Measurements from ENCODE around the gene ZNF234. TPM values are rescaled to one million over a fixed set of nuclear protein-coding genes. Genes with fewer than 3 reads are reported as not detected.

Gene ZNF234
- total RNA-seq, 1 experiment from 2014 or later = 7.5 TPM

- Mint-ChIP-seq H3K27ac (peak overlapping the region; percentile 96), H3K27me3 (ENCODE audit: low read depth) (peaks cover 6% of the 10 kb centered on the region; the same call in 1 of the 2 replicates), H3K4me1 (peaks cover 9% of the 10 kb centered on the region), H3K9me3 (peaks cover 47% of the 10 kb centered on the region), H3K4me3 (peak overlapping the region; percentile 98), H3K36me3 (peaks cover 51% of the 10 kb centered on the region)
- DNase-seq (ENCODE audit: low spot score) = peak; percentile 57
- TF ChIP-seq JAZF1 (CRISPR knock-in tag; IDR thresholded peaks at IDR 0.05) (no peak), MAX (CRISPR knock-in tag; IDR thresholded peaks at IDR 0.05) (peak; percentile 74; the same call in 1 of the 2 replicates), ZNF512 (CRISPR knock-in tag; IDR thresholded peaks at IDR 0.05; ENCODE audit: borderline replicate concordance) (no peak)
- TF ChIP-seq, protein P1, sequence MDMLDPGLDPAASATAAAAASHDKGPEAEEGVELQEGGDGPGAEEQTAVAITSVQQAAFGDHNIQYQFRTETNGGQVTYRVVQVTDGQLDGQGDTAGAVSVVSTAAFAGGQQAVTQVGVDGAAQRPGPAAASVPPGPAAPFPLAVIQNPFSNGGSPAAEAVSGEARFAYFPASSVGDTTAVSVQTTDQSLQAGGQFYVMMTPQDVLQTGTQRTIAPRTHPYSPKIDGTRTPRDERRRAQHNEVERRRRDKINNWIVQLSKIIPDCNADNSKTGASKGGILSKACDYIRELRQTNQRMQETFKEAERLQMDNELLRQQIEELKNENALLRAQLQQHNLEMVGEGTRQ (CRISPR knock-in tag; IDR thresholded peaks at IDR 0.05) = peak; percentile 20; the same call in 1 of the 2 replicates
- TF ChIP-seq, protein P2, sequence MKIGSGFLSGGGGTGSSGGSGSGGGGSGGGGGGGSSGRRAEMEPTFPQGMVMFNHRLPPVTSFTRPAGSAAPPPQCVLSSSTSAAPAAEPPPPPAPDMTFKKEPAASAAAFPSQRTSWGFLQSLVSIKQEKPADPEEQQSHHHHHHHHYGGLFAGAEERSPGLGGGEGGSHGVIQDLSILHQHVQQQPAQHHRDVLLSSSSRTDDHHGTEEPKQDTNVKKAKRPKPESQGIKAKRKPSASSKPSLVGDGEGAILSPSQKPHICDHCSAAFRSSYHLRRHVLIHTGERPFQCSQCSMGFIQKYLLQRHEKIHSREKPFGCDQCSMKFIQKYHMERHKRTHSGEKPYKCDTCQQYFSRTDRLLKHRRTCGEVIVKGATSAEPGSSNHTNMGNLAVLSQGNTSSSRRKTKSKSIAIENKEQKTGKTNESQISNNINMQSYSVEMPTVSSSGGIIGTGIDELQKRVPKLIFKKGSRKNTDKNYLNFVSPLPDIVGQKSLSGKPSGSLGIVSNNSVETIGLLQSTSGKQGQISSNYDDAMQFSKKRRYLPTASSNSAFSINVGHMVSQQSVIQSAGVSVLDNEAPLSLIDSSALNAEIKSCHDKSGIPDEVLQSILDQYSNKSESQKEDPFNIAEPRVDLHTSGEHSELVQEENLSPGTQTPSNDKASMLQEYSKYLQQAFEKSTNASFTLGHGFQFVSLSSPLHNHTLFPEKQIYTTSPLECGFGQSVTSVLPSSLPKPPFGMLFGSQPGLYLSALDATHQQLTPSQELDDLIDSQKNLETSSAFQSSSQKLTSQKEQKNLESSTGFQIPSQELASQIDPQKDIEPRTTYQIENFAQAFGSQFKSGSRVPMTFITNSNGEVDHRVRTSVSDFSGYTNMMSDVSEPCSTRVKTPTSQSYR (CRISPR knock-in tag; IDR thresholded peaks at IDR 0.05) = no peak
- POLR2A ChIA-PET = interaction anchor here (0.8 to 1.3 kb wide), 4 partner anchors 17 to 285 kb away, joined by 3 to 5 read pairs (median 3); partner anchors contain the start of genes ZNF224, ZNF226 and ZNF283
- peak; percentile 62 for ATAC-seq
- CTCF ChIA-PET = interaction anchor here (0.5 to 1.5 kb wide), 2 partner anchors 19 to 103 kb away, joined by 3 read pairs; no protein-coding TSS in a partner anchor
These were observed 29.4 kb upstream of the ZNF234 start for GRCh38 chr19:44111910-44112463.

GRCh38 chr19:44112802-44113137 is 28.6 kb upstream of the ZNF234 start:
- H3K9me3 Mint-ChIP-seq = peaks cover 39% of the 10 kb centered on the region
- DNase-seq (ENCODE audit: low spot score) = no peak
- ChIA-PET CTCF (no interaction called here), POLR2A (interaction anchor here (1.2 kb wide), 2 partner anchors 18 to 286 kb away, joined by 3 read pairs; partner anchors contain the start of gene ZNF283)
- peaks cover 43% of the 10 kb centered on the region for H3K36me3 Mint-ChIP-seq
- peak overlapping the region; percentile 98 for H3K4me3 Mint-ChIP-seq
- H3K4me1 Mint-ChIP-seq = peaks cover 9% of the 10 kb centered on the region
- H3K27ac Mint-ChIP-seq = peak overlapping the region; percentile 93
- H3K27me3 Mint-ChIP-seq (ENCODE audit: low read depth) = no peaks in the 10 kb centered on the region
- no peak for ATAC-seq
- TF ChIP-seq ZNF232 (CRISPR knock-in tag; IDR thresholded peaks at IDR 0.05) = no peak
- TF ChIP-seq MYBL2 (CRISPR knock-in tag; IDR thresholded peaks at IDR 0.05) = no peak
- TF ChIP-seq SP1 (CRISPR knock-in tag; conservative IDR thresholded peaks at IDR 0.05) = no peak
- no peak for TF ChIP-seq RORB (CRISPR knock-in tag; IDR thresholded peaks at IDR 0.05)
- TF ChIP-seq, protein P3, sequence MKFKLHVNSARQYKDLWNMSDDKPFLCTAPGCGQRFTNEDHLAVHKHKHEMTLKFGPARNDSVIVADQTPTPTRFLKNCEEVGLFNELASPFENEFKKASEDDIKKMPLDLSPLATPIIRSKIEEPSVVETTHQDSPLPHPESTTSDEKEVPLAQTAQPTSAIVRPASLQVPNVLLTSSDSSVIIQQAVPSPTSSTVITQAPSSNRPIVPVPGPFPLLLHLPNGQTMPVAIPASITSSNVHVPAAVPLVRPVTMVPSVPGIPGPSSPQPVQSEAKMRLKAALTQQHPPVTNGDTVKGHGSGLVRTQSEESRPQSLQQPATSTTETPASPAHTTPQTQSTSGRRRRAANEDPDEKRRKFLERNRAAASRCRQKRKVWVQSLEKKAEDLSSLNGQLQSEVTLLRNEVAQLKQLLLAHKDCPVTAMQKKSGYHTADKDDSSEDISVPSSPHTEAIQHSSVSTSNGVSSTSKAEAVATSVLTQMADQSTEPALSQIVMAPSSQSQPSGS (CRISPR knock-in tag; IDR thresholded peaks at IDR 0.05; ENCODE audit: borderline replicate concordance, low read depth) = no peak
- TF ChIP-seq ZNF671 (CRISPR knock-in tag; IDR thresholded peaks at IDR 0.05) = no peak
- no peak for TF ChIP-seq IRF1 (CRISPR knock-in tag; IDR thresholded peaks at IDR 0.05)
- TF ChIP-seq OVOL2 (CRISPR knock-in tag; IDR thresholded peaks at IDR 0.05; ENCODE audit: borderline replicate concordance) = no peak
- no peak for TF ChIP-seq NR3C1 (CRISPR knock-in tag; conservative IDR thresholded peaks at IDR 0.05; ENCODE audit: low read depth)
- no peak for TF ChIP-seq ZNF121 (CRISPR knock-in tag; IDR thresholded peaks at IDR 0.05)
- TF ChIP-seq GTF2I (CRISPR knock-in tag; conservative IDR thresholded peaks at IDR 0.05) = no peak
- no peak for TF ChIP-seq ZSCAN18 (CRISPR knock-in tag; IDR thresholded peaks at IDR 0.05)
- TF ChIP-seq FOXK1 (CRISPR knock-in tag; IDR thresholded peaks at IDR 0.05) = no peak
- TF ChIP-seq SMAD3 (CRISPR knock-in tag; IDR thresholded peaks at IDR 0.05; ENCODE audit: borderline replicate concordance) = no peak
- TF ChIP-seq, protein P4, sequence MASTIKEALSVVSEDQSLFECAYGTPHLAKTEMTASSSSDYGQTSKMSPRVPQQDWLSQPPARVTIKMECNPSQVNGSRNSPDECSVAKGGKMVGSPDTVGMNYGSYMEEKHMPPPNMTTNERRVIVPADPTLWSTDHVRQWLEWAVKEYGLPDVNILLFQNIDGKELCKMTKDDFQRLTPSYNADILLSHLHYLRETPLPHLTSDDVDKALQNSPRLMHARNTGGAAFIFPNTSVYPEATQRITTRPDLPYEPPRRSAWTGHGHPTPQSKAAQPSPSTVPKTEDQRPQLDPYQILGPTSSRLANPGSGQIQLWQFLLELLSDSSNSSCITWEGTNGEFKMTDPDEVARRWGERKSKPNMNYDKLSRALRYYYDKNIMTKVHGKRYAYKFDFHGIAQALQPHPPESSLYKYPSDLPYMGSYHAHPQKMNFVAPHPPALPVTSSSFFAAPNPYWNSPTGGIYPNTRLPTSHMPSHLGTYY (CRISPR knock-in tag; IDR thresholded peaks at IDR 0.05) = no peak
- no peak for TF ChIP-seq SOX15 (CRISPR knock-in tag; IDR thresholded peaks at IDR 0.05)
- TF ChIP-seq ATF6 (CRISPR knock-in tag; IDR thresholded peaks at IDR 0.05) = no peak

Measured in WTC11 (cell line).